GM23248 (cell line): ENCODE measurements around the gene MTMR11.

Experiments used
- EZH2 ChIP-seq: fragments of 200-600 bp; sonication (generic); IDR thresholded peaks from 2 replicates; pipeline ENCODE4 v1.6.1; 2018; ENCODE audit warnings: antibody characterized with exemption, mild to moderate bottlenecking; ENCODE audit not compliant: insufficient read depth, poor library complexity, severe bottlenecking
- EZH2phosphoT487 ChIP-seq: fragments of 200-600 bp; sonication (generic); IDR thresholded peaks from 2 replicates; pipeline ENCODE4 v1.6.1; 2018; ENCODE audit warnings: antibody characterized with exemption, moderate library complexity, mild to moderate bottlenecking, low read depth; ENCODE audit not compliant: insufficient read depth

GRCh38 chr1:149928401-149928724, 8.3 kb downstream of the MTMR11 start:
- TF ChIP-seq EZH2phosphoT487 (no peak), EZH2 (no peak)
